WI38 (cell line): ENCODE results near the gene TNRC6B.
"Not testable (repeated sequence)": the region's sequence is repeated elsewhere in the genome, so short reads cannot be mapped to it uniquely, and the experiment has no call there.

Experiments used
- H3K4me3 ChIP-seq: 2 replicates; pipeline ENCODE4 v1.5.1; 2011; ENCODE audit warnings: low read depth, mild to moderate bottlenecking, control low read depth, low read length
- TF ChIP-seq, protein P1 (sequence below): IDR thresholded peaks from 2 replicates; pipeline ENCODE4 v1.5.1; 2012; ENCODE audit warnings: low read depth, mild to moderate bottlenecking, control low read depth, low read length

TNRC6B gene

DNA sequence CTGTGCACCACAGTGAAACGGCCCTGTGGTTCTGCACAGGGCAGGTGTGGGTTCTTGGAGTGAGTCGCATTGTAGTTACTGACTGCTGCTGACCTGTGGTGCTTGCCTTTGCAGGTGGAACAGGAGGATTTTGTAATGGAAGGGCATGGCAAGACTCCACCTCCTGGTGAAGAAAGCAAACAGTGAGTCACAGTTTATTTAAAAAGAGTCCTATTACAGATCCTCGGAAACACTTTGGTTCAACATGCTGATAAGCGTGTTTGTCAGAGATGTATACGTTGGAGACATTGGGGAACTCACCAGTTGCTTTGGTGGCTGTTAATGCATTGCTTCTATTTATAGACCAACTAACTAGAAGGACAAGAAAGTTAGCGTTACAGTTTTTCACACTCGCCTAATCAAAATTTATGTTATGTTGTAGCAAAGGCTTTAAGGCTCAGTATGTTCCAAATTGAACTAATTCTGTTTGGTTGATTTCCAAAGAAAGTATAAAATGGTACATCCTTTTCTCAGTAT is 21.7 kb upstream of the TNRC6B start:
- no peak overlapping the region for H3K4me3 ChIP-seq
- TF ChIP-seq, protein P1, sequence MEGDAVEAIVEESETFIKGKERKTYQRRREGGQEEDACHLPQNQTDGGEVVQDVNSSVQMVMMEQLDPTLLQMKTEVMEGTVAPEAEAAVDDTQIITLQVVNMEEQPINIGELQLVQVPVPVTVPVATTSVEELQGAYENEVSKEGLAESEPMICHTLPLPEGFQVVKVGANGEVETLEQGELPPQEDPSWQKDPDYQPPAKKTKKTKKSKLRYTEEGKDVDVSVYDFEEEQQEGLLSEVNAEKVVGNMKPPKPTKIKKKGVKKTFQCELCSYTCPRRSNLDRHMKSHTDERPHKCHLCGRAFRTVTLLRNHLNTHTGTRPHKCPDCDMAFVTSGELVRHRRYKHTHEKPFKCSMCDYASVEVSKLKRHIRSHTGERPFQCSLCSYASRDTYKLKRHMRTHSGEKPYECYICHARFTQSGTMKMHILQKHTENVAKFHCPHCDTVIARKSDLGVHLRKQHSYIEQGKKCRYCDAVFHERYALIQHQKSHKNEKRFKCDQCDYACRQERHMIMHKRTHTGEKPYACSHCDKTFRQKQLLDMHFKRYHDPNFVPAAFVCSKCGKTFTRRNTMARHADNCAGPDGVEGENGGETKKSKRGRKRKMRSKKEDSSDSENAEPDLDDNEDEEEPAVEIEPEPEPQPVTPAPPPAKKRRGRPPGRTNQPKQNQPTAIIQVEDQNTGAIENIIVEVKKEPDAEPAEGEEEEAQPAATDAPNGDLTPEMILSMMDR, result no peak

DNA sequence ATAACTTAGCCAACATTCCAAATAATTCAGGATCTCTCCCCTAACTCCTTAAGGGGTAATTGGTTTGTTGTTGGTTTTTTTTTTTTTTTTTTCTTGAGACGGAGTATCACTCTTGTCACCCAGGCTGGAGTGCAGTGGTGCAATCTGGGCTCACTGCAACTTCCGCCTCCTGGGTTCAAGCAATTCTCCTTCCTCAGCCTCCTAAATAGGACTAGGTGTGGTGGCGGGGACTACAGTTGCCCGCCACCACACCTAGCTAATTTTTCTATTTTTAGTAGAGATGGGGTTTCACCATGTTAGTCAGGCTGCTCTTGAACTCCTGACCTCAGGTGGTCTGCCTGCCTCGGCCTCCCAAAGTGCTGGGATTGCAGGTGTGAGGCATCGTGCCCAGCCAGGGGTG is 21.0 kb upstream of the TNRC6B start:
- not testable (repeated sequence) for H3K4me3 ChIP-seq

DNA sequence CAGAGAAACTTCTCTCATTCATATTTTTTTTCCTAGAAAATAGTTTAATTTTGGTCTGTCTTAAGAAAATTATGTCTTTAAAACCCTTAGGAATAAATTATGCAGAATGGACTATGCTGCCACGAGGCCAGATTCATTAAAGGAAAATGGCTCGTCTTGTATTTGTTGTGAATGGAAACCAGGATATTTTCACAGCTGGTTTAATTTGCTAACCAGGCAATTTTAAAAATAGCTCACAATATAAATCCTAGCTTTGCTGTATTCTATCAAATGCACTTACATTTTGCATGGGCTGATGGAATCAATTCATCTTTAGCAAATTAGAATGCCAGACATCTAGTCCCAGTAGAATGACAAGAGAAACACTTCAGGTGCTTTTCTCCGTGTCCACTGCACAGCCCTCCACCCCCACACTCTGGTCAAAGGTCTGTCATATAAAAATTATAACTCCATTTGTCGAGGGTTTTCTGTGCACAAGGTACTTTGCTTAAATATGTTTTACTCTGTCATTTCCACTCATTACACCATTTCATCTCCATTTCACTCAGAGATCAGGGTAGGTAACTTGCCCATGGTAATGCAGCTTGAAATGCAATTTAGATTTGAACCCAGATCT is 20.3 kb upstream of the TNRC6B start:
- TF ChIP-seq, protein P1, result no peak
- H3K4me3 ChIP-seq, result no peak overlapping the region

DNA sequence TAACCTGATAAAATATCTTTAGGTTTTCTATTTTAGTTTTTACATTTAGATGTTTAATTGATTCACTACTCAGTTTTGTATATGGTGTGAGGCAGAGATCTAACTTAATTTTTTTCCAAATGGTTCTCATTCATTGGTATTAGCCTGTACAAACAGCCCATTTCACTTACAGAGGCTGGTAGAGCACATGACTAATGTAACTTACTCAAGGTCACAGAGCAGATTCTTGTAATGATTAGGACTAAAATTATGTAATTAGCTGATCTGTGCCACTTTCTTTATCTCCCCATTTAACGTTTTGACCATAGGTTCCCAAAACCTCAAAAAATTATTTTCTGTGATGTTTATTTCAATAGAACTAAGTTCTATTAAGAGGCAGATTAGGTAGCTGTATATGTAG is 16.5 kb upstream of the TNRC6B start:
- TF ChIP-seq, protein P1, result no peak
- no peak overlapping the region for H3K4me3 ChIP-seq

DNA sequence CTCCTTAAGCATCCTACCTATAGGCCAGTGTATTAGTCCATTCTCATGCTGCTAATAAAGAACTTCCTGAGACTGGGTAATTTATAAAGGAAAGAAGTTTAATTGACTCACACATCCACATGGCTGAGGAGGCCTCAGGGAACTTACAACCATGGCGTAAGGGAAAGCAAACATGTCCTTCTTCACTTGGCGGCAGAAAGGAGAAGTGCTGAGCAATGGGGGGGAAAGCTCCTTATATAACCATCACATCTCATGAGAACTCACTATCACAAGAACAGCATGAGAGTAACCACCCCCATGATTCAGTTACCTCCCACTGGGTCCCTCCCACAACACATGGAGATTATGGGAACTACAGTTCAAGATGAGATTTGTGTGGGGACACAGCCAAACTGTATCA is 12.2 kb upstream of the TNRC6B start:
- H3K4me3 ChIP-seq, result not testable (repeated sequence)

DNA sequence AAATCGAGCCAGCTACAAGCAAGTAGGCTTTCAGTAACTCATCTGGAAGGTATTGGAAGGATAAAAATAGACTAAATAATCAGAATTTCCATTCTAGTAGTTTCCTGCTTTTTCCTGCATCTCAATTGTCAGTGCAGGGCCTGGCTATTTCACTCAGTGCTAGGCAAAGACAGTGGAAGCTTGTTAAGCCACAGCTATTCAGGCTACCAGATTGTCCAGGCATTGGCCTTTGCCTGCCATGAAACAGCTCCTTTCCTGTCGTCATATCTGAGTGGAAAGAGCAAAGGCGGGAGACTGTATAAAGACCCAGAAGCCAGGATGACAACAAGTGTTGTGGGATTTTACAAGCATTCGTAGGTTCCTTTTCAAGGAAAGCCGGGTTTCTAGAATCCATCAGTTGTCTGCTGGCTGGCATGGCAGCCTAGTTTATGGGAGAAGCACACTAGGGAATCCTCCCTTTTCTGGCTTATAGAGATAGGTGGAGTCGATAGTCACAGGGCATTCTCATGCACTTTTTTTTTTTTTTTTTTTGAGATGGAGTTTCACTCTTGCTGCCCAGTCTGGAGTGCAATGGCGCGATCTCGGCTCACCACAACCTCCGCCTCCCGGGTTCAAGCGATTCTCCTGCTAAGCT is 2.0 kb upstream of the TNRC6B start:
- TF ChIP-seq, protein P1, result no peak
- H3K4me3 ChIP-seq, result no peak overlapping the region

DNA sequence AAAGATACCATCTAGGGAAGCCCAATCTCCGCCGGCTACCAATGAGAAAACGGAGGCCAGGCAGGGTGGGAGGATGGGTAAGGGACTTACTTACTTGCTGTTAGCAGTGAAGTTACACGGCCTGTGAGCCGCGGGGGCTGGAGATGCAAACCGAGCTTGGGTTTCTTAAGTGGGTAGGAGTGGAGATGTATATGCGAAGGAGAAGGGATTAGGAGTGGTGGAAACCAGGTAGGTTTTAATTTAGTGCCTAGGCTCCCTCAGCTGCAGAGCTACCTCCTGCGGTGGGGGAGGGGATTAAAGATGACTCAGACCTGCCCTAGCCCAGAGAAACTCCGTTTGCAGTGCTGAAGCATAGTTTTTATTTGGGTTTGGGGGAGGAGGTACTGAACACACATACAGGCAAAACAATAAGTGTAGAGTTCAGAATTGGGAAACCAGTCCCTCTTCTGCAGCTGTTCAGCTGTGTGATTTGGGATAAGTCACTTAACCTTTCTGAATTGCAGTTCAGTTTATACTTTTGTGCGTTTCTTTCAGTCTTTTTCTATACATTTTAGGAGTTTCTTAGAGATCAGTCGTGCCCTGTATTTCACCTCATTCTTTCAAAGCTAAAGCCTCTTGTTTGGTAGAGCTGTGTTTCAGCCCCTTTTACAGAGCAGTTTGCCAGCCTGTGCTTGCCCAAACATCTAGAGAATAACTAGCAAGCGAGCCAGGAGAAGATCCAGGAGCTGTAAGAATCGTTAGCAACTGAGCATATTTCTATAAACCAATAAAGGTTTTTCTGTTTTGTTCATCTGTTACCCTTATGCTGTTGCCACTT is 596 bp upstream of the TNRC6B start:
- peak overlapping the region; percentile 96 for H3K4me3 ChIP-seq
- TF ChIP-seq, protein P1, result no peak
